ENCODE measurements around the gene HLCS.

DNA sequence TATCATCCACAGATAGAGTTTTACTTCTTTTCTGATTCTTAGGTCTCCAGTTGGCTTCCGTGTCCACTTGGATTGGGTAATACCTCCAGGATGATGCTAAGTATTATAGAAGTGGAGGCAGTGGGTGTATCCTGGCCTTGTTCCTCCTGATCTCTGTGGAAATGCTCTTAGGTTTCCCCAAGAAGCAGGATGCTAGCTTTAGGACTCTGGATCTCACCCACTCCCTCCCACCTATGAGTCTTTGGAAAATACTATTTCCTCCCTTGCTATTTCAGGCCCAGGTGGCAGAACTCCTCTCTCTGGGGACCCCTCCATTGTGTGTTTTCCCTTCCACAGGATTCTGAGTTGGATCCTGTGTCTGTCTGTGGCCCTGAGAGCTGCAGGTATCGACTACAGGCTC is 180.9 kb downstream of the HLCS start:
- TF ChIP-seq, protein P1, sequence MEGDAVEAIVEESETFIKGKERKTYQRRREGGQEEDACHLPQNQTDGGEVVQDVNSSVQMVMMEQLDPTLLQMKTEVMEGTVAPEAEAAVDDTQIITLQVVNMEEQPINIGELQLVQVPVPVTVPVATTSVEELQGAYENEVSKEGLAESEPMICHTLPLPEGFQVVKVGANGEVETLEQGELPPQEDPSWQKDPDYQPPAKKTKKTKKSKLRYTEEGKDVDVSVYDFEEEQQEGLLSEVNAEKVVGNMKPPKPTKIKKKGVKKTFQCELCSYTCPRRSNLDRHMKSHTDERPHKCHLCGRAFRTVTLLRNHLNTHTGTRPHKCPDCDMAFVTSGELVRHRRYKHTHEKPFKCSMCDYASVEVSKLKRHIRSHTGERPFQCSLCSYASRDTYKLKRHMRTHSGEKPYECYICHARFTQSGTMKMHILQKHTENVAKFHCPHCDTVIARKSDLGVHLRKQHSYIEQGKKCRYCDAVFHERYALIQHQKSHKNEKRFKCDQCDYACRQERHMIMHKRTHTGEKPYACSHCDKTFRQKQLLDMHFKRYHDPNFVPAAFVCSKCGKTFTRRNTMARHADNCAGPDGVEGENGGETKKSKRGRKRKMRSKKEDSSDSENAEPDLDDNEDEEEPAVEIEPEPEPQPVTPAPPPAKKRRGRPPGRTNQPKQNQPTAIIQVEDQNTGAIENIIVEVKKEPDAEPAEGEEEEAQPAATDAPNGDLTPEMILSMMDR (tag by site-specific recombination; IDR thresholded peaks at IDR 0.05), result no peak
- TF ChIP-seq, protein P2, sequence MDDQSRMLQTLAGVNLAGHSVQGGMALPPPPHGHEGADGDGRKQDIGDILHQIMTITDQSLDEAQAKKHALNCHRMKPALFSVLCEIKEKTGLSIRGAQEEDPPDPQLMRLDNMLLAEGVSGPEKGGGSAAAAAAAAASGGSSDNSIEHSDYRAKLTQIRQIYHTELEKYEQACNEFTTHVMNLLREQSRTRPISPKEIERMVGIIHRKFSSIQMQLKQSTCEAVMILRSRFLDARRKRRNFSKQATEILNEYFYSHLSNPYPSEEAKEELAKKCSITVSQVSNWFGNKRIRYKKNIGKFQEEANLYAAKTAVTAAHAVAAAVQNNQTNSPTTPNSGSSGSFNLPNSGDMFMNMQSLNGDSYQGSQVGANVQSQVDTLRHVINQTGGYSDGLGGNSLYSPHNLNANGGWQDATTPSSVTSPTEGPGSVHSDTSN (CRISPR knock-in tag; IDR thresholded peaks at IDR 0.05), result no peak
- TF ChIP-seq, protein P3, sequence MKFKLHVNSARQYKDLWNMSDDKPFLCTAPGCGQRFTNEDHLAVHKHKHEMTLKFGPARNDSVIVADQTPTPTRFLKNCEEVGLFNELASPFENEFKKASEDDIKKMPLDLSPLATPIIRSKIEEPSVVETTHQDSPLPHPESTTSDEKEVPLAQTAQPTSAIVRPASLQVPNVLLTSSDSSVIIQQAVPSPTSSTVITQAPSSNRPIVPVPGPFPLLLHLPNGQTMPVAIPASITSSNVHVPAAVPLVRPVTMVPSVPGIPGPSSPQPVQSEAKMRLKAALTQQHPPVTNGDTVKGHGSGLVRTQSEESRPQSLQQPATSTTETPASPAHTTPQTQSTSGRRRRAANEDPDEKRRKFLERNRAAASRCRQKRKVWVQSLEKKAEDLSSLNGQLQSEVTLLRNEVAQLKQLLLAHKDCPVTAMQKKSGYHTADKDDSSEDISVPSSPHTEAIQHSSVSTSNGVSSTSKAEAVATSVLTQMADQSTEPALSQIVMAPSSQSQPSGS (tag by site-specific recombination; IDR thresholded peaks at IDR 0.05; ENCODE audit: low read depth), result no peak
- no peak for TF ChIP-seq ZNF175 (tag by site-specific recombination; IDR thresholded peaks at IDR 0.05)
- TF ChIP-seq ZNF404 (tag by site-specific recombination; IDR thresholded peaks at IDR 0.05), result no peak
- no peak for TF ChIP-seq ZNF585B (tag by site-specific recombination; IDR thresholded peaks at IDR 0.05)
- TF ChIP-seq ZNF792 (tag by site-specific recombination; IDR thresholded peaks at IDR 0.05), result no peak
- no peak for TF ChIP-seq YY1 (tag by site-specific recombination; IDR thresholded peaks at IDR 0.05)
- no peak for TF ChIP-seq REPIN1 (tag by site-specific recombination; IDR thresholded peaks at IDR 0.05; ENCODE audit: low read depth)
- TF ChIP-seq ZNF416 (tag by site-specific recombination; IDR thresholded peaks at IDR 0.05), result no peak
- no peak for TF ChIP-seq ZBTB21 (tag by site-specific recombination; IDR thresholded peaks at IDR 0.05)
- TF ChIP-seq, protein P4, sequence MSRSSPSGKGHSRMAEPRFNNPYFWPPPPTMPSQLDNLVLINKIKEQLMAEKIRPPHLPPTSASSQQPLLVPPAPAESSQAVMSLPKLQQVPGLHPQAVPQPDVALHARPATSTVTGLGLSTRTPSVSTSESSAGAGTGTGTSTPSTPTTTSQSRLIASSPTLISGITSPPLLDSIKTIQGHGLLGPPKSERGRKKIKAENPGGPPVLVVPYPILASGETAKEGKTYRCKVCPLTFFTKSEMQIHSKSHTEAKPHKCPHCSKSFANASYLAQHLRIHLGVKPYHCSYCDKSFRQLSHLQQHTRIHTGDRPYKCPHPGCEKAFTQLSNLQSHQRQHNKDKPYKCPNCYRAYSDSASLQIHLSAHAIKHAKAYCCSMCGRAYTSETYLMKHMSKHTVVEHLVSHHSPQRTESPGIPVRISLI (tag by site-specific recombination; IDR thresholded peaks at IDR 0.05), result no peak
